ENCODE measurements around the gene SYNE3.

The SYNE3 gene

GRCh38 chr14:95526483-95527386 lies 10.3 kb upstream of the SYNE3 start:
- no peak for TF ChIP-seq CTCF (conservative IDR thresholded peaks at IDR 0.05)
- TF ChIP-seq ZFX (IDR thresholded peaks at IDR 0.05) = no peak
- H3K27ac ChIP-seq = no peak overlapping the region

GRCh38 chr14:95525999-95526398 lies 9.5 kb upstream of the SYNE3 start:
- no peak overlapping the region for H3K27ac ChIP-seq

GRCh38 chr14:95524706-95525512 lies 8.5 kb upstream of the SYNE3 start:
- H3K27ac ChIP-seq = peak overlapping the region; percentile 60; the same call in 1 of the 2 replicates
- TF ChIP-seq CTCF (conservative IDR thresholded peaks at IDR 0.05) = no peak
- TF ChIP-seq ZFX (IDR thresholded peaks at IDR 0.05) = no peak

More at GRCh38 chr14:95525999-95526398, 9.5 kb upstream of the SYNE3 start:
- TF ChIP-seq CTCF (conservative IDR thresholded peaks at IDR 0.05) = no peak
- TF ChIP-seq ZFX (IDR thresholded peaks at IDR 0.05) = no peak

- TF ChIP-seq CTCF (conservative IDR thresholded peaks at IDR 0.05) = no peak
- no peak for TF ChIP-seq ZFX (IDR thresholded peaks at IDR 0.05)
- H3K27ac ChIP-seq = peak overlapping the region; percentile 60
These were observed 7.5 kb upstream of the SYNE3 start for GRCh38 chr14:95523815-95524448.

- peak overlapping the region; percentile 60 for H3K27ac ChIP-seq
- TF ChIP-seq CTCF (conservative IDR thresholded peaks at IDR 0.05) (no peak), ZFX (IDR thresholded peaks at IDR 0.05) (no peak)
These were observed 6.8 kb upstream of the SYNE3 start for GRCh38 chr14:95523051-95523814.

- TF ChIP-seq ZFX (IDR thresholded peaks at IDR 0.05) (no peak), CTCF (conservative IDR thresholded peaks at IDR 0.05) (no peak)
- no peak overlapping the region for H3K27ac ChIP-seq
These were observed 6.1 kb upstream of the SYNE3 start for GRCh38 chr14:95522556-95522955.
